ENCODE measurements around the gene EHBP1. TPM values are rescaled to one million over a fixed set of nuclear protein-coding genes. Genes with fewer than 3 reads are reported as not detected.

Gene EHBP1
- total and polyA plus RNA-seq, 2 donors (not counting 3 experiments of a cell fraction or from before 2014, with no cell fraction given) = 8.4 to 34.8 TPM

DNA sequence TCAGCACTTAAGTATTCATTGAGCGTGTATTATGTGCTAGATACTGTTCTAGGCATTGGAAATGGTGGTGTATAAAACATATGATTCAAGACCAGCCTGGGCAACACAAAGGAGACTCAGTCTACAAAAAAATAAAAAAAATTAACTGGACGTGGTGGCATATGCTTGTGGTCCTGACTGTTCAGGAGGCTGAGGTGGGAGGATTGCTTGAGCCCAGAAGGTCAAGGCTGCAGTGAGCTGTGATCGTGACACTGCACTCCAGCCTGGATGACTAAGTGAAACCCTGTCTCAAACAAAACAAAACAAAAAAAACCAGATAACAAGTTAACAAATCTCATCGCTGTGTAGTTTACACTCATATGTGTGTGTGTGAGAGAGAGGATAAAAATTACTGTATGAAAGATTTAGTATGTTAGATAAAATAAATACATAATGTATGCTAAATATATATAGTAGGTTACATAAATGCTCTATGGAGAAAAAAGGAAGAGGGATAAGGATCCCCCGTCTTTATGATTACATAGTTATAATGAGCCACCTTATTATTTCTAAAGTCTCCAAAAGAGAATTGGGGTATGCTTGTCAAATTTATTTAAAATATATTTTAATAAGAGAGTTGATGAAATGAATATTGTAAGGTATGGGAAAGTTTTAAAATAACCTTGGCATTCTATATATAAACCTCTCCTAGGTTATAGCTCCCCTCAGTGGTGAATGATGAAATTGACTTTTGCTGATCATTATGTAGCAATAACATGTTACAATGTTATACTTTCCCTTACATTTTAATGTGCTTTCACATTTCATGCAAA, 69.2 kb downstream of the EHBP1 start:
- H3K4me2 ChIP-seq (ENCODE audit: insufficient read depth, low read length) = no peak overlapping the region
- no peaks in the 10 kb centered on the region for H4K20me1 ChIP-seq (replicated peaks; ENCODE audit: control insufficient read depth, extremely low read depth, insufficient read depth, low read length)
- TF ChIP-seq, protein P1, sequence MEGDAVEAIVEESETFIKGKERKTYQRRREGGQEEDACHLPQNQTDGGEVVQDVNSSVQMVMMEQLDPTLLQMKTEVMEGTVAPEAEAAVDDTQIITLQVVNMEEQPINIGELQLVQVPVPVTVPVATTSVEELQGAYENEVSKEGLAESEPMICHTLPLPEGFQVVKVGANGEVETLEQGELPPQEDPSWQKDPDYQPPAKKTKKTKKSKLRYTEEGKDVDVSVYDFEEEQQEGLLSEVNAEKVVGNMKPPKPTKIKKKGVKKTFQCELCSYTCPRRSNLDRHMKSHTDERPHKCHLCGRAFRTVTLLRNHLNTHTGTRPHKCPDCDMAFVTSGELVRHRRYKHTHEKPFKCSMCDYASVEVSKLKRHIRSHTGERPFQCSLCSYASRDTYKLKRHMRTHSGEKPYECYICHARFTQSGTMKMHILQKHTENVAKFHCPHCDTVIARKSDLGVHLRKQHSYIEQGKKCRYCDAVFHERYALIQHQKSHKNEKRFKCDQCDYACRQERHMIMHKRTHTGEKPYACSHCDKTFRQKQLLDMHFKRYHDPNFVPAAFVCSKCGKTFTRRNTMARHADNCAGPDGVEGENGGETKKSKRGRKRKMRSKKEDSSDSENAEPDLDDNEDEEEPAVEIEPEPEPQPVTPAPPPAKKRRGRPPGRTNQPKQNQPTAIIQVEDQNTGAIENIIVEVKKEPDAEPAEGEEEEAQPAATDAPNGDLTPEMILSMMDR (IDR thresholded peaks at IDR 0.05; ENCODE audit: extremely low read depth in 1 of 2, insufficient read depth in 1 of 2, low read depth in 1 of 2, low read length in 2 of 2) = peak; percentile 38 to 41
- TF ChIP-seq FOS (IDR thresholded peaks at IDR 0.05; ENCODE audit: borderline replicate concordance, insufficient read depth, low read length) = no peak
- ChIA-PET CTCF (interaction anchor here (0.9 to 10.6 kb wide), 29 partner anchors 9 to 856 kb away, joined by 3 to 306 read pairs (median 4); partner anchors contain the start of gene EHBP1), POLR2A (no interaction called here)
- DNase-seq (ENCODE audit: low read depth, low spot score) (peak; percentile 62), FAIRE-seq (peak; percentile 26)
- no TSS peak for BruUV-seq (replicated peaks)
- no peaks in the 10 kb centered on the region for H3K4me1 ChIP-seq (ENCODE audit: control insufficient read depth, extremely low read depth, insufficient read depth, low read length)
- dilution Hi-C loops (cut with MboI; ENCODE audit: extremely low pct_ligation_motif_present, low sequenced_read_pairs) = no loop called here
- H2AFZ ChIP-seq (ENCODE audit: low read depth, low read length) = no peak overlapping the region
- H3K9me1 ChIP-seq (replicated peaks; ENCODE audit: control insufficient read depth, extremely low read depth, insufficient read depth, low read length) = no peaks in the 10 kb centered on the region
- H3K27me3 ChIP-seq (ENCODE audit: control insufficient read depth in 2 of 2, insufficient read depth in 2 of 2, low read length in 2 of 2) = no peaks in the 10 kb centered on the region
- no peaks in the 10 kb centered on the region for H3K79me2 ChIP-seq (ENCODE audit: control insufficient read depth, insufficient read depth, low read length)
- H3K9ac ChIP-seq (replicated peaks; ENCODE audit: extremely low read depth, insufficient read depth, low read length) = no peak overlapping the region
- H3K36me3 ChIP-seq (ENCODE audit: control insufficient read depth in 2 of 2, extremely low read depth in 1 of 2, insufficient read depth in 2 of 2, low read length in 2 of 2) = no peaks in the 10 kb centered on the region
- no peaks in the 10 kb centered on the region for H3K9me3 ChIP-seq (replicated peaks; ENCODE audit: control insufficient read depth, insufficient read depth, low read length)
- no peak overlapping the region for H3K27ac ChIP-seq (ENCODE audit: insufficient read depth, low read depth, low read length)
- intact Hi-C loops (cut with micrococcal nuclease) = loop anchor here (1.0 to 2.0 kb wide), 6 partner anchors 69 to 856 kb away; partner anchors contain the start of genes EHBP1 and TMEM17
- H3K4me3 ChIP-seq (replicated peaks in 1 of 3; ENCODE audit: insufficient read depth in 1 of 3, low read depth in 1 of 3, low read length in 3 of 3) = no peak overlapping the region

DNA sequence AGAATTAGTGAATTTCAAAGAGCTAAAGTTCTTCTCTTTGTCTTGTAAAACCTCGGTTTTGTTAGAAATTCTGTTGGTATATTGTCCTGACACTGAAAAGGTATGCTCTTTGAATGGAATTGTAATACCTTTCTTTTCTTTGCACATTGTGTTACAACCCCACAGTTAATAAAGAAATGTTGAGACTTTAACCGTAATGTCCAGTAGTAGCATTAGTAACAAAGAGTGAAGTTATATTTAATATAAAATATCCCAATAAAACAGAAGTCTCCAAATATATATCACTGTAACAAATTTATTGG, 69.8 kb downstream of the EHBP1 start:
- dilution Hi-C loops (cut with MboI; ENCODE audit: extremely low pct_ligation_motif_present, low sequenced_read_pairs) = no loop called here
- Histone ChIP-seq H3K9ac (replicated peaks; ENCODE audit: extremely low read depth, insufficient read depth, low read length) (no peak overlapping the region), H3K4me1 (ENCODE audit: control insufficient read depth, extremely low read depth, insufficient read depth, low read length) (no peaks in the 10 kb centered on the region), H3K27ac (ENCODE audit: insufficient read depth, low read depth, low read length) (no peak overlapping the region), H4K20me1 (replicated peaks; ENCODE audit: control insufficient read depth, extremely low read depth, insufficient read depth, low read length) (no peaks in the 10 kb centered on the region), H3K9me1 (replicated peaks; ENCODE audit: control insufficient read depth, extremely low read depth, insufficient read depth, low read length) (no peaks in the 10 kb centered on the region), H3K36me3 (ENCODE audit: control insufficient read depth in 2 of 2, extremely low read depth in 1 of 2, insufficient read depth in 2 of 2, low read length in 2 of 2) (no peaks in the 10 kb centered on the region), H3K4me2 (ENCODE audit: insufficient read depth, low read length) (no peak overlapping the region), H3K27me3 (ENCODE audit: control insufficient read depth in 2 of 2, insufficient read depth in 2 of 2, low read length in 2 of 2) (no peaks in the 10 kb centered on the region), H3K79me2 (ENCODE audit: control insufficient read depth, insufficient read depth, low read length) (no peaks in the 10 kb centered on the region), H3K4me3 (replicated peaks in 1 of 3; ENCODE audit: insufficient read depth in 1 of 3, low read depth in 1 of 3, low read length in 3 of 3) (no peak overlapping the region), H3K9me3 (replicated peaks; ENCODE audit: control insufficient read depth, insufficient read depth, low read length) (no peaks in the 10 kb centered on the region), H2AFZ (ENCODE audit: low read depth, low read length) (no peak overlapping the region)
- FAIRE-seq (peak; percentile 24), DNase-seq (ENCODE audit: low read depth, low spot score) (no peak)
- intact Hi-C loops (cut with micrococcal nuclease) = loop anchor here (1.0 to 2.0 kb wide), 5 partner anchors 70 to 857 kb away; partner anchors contain the start of gene EHBP1
- POLR2A ChIA-PET = no interaction called here
- BruUV-seq (replicated peaks) = no TSS peak
- TF ChIP-seq FOS (IDR thresholded peaks at IDR 0.05; ENCODE audit: borderline replicate concordance, insufficient read depth, low read length) = no peak
- no peak for TF ChIP-seq MYC (IDR thresholded peaks at IDR 0.05; ENCODE audit: low read depth, low read length)
- TF ChIP-seq EZH2 (IDR thresholded peaks at IDR 0.05; ENCODE audit: borderline replicate concordance, low read depth, low read length, severe bottlenecking) = no peak
- no peak for TF ChIP-seq MAX (IDR thresholded peaks at IDR 0.05; ENCODE audit: insufficient read depth, insufficient read length)
- no peak for TF ChIP-seq JUN (IDR thresholded peaks at IDR 0.05; ENCODE audit: borderline replicate concordance, insufficient read depth, insufficient read length, low read depth)
- no peak for TF ChIP-seq GATA2 (IDR thresholded peaks at IDR 0.05; ENCODE audit: insufficient read depth, insufficient read length, low read depth, low read length)
- no peak for TF ChIP-seq POLR2A (IDR thresholded peaks at IDR 0.05; ENCODE audit: low read depth, low read length)
- TF ChIP-seq POLR2AphosphoS5 (IDR thresholded peaks at IDR 0.05; ENCODE audit: insufficient read depth, low read depth, low read length) = no peak
- TF ChIP-seq, protein P1 (IDR thresholded peaks at IDR 0.05; ENCODE audit: extremely low read depth in 1 of 2, insufficient read depth in 1 of 2, low read depth in 1 of 2, low read length in 2 of 2) = no peak
- CTCF ChIA-PET = interaction anchor here (0.6 to 10.6 kb wide), 27 partner anchors 10 to 856 kb away, joined by 3 to 306 read pairs (median 4); partner anchors contain the start of gene EHBP1
